SK-N-MC (cell line): Measurements from ENCODE around the gene DIAPH2.

Experiments used
- EZH2 ChIP-seq: fragments of 200-600 bp; sonication (generic); IDR thresholded peaks from one replicate; pipeline ENCODE4 v1.6.1; 2017; ENCODE audit warnings: antibody characterized with exemption
- POLR2AphosphoS5 ChIP-seq: IDR thresholded peaks from 2 replicates; pipeline ENCODE4 v1.6.1; 2012; ENCODE audit warnings: mild to moderate bottlenecking, low read depth, low read length, borderline replicate concordance

- TF ChIP-seq POLR2AphosphoS5 (no peak), EZH2 (no peak)
Observed at GRCh38 chrX:96729868-96730643, 45.4 kb downstream of the DIAPH2 start.
